ENCODE data around the gene MIOX. TPM values are rescaled to one million over a fixed set of nuclear protein-coding genes. Genes with fewer than 3 reads are reported as not detected.

Gene MIOX
- total RNA-seq, 1 experiment from 2014 or later = not detected

DNA sequence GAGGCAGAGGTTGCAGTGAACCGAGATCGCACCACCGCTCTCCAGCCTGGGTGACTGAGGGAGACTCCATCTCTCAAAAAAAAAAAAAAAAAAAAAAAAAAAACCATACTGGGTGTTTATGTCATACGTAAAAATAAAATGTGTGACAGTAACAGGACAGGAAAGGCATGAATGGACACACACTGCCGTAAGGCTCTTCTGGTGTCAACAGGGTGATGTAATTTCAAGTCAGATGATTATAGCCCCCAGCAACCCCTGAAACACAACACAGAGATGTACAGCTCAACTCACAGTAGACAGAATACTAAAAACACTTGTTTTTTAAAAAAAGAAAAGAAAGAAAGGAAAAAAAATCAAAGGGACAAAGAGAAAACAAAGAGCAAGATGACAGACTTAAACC, 34.0 kb upstream of the MIOX start:
- no peaks in the 10 kb centered on the region; the same call in 1 of the 2 replicates for H3K36me3 ChIP-seq (ENCODE audit: control insufficient read depth, insufficient read depth, low read length)
- intact Hi-C loops (cut with micrococcal nuclease; ENCODE audit: unreplicated experiment) = no loop called here
- Mint-ChIP-seq H3K4me3 (ENCODE audit: unreplicated experiment) (no peak overlapping the region), H3K27me3 (ENCODE audit: insufficient read depth, unreplicated experiment) (no peaks in the 10 kb centered on the region), H3K27ac (ENCODE audit: unreplicated experiment) (no peak overlapping the region), H3K36me3 (ENCODE audit: insufficient read depth, unreplicated experiment) (peaks cover 77% of the 10 kb centered on the region), H3K4me1 (ENCODE audit: low read depth, unreplicated experiment) (no peaks in the 10 kb centered on the region), H3K9me3 (ENCODE audit: unreplicated experiment) (no peaks in the 10 kb centered on the region)
- H3K27me3 ChIP-seq (replicated peaks; ENCODE audit: control insufficient read depth, insufficient read depth, low read length) = no peaks in the 10 kb centered on the region
- H3K4me3 ChIP-seq (ENCODE audit: low read depth, low read length) = no peak overlapping the region
- POLR2A ChIA-PET = interaction anchor here (0.6 kb wide), 1 partner anchor 246 kb away, joined by 3 read pairs; no protein-coding TSS in a partner anchor
- no peaks in the 10 kb centered on the region for H3K9me3 ChIP-seq
- no peak for DNase-seq
- no peaks in the 10 kb centered on the region for H3K4me1 ChIP-seq
- TF ChIP-seq, protein P1, sequence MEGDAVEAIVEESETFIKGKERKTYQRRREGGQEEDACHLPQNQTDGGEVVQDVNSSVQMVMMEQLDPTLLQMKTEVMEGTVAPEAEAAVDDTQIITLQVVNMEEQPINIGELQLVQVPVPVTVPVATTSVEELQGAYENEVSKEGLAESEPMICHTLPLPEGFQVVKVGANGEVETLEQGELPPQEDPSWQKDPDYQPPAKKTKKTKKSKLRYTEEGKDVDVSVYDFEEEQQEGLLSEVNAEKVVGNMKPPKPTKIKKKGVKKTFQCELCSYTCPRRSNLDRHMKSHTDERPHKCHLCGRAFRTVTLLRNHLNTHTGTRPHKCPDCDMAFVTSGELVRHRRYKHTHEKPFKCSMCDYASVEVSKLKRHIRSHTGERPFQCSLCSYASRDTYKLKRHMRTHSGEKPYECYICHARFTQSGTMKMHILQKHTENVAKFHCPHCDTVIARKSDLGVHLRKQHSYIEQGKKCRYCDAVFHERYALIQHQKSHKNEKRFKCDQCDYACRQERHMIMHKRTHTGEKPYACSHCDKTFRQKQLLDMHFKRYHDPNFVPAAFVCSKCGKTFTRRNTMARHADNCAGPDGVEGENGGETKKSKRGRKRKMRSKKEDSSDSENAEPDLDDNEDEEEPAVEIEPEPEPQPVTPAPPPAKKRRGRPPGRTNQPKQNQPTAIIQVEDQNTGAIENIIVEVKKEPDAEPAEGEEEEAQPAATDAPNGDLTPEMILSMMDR (IDR thresholded peaks at IDR 0.05; ENCODE audit: insufficient read depth in 1 of 2, low read depth in 1 of 2, low read length in 1 of 2, severe bottlenecking in 1 of 2, unreplicated experiment in 1 of 2) = no peak
- no TSS peak for BruUV-seq (replicated peaks)
- CTCF ChIA-PET = interaction anchor here (0.8 kb wide), 1 partner anchor 45 kb away, joined by 3 read pairs; no protein-coding TSS in a partner anchor

DNA sequence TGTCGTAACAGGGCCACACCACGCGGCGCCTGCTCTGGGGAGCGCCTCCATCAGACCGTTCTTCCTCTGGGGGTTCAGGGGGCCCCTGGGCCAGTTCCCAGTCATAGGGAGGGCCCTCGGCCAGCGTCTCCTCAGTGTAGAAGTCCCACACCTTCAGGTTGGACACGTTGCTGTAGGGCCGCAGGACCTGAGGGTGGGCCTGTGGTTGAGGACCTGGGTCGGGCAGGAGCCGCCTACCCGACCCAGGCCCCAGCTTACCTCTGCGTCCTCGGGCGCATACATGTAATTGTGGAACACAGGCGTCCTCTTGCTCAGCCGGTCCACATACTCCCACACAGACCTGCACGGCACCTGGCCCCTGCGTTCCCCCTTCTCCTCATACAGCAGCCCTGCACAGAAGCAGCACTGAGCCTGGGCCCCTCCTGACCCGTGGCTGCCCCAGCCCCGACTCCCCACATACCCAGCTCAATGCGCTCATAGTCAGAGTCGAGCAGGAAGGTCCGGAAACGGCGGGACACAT, 32.0 kb upstream of the MIOX start:
- Histone ChIP-seq H3K36me3 (ENCODE audit: control insufficient read depth, insufficient read depth, low read length) (no peaks in the 10 kb centered on the region; the same call in 1 of the 2 replicates), H3K27me3 (replicated peaks; ENCODE audit: control insufficient read depth, insufficient read depth, low read length) (no peaks in the 10 kb centered on the region), H3K9me3 (no peaks in the 10 kb centered on the region), H3K4me3 (ENCODE audit: low read depth, low read length) (no peak overlapping the region), H3K4me1 (no peaks in the 10 kb centered on the region)
- Mint-ChIP-seq H3K4me1 (ENCODE audit: low read depth, unreplicated experiment) (no peaks in the 10 kb centered on the region), H3K36me3 (ENCODE audit: insufficient read depth, unreplicated experiment) (peaks cover 74% of the 10 kb centered on the region), H3K4me3 (ENCODE audit: unreplicated experiment) (no peak overlapping the region), H3K27me3 (ENCODE audit: insufficient read depth, unreplicated experiment) (no peaks in the 10 kb centered on the region), H3K9me3 (ENCODE audit: unreplicated experiment) (no peaks in the 10 kb centered on the region), H3K27ac (ENCODE audit: unreplicated experiment) (no peak overlapping the region)
- ChIA-PET POLR2A (no interaction called here), CTCF (interaction anchor here (0.5 kb wide), 1 partner anchor 166 kb away, joined by 4 read pairs; no protein-coding TSS in a partner anchor)
- DNase-seq = no peak
- no TSS peak for BruUV-seq (replicated peaks)
- TF ChIP-seq, protein P1 (IDR thresholded peaks at IDR 0.05; ENCODE audit: insufficient read depth in 1 of 2, low read depth in 1 of 2, low read length in 1 of 2, severe bottlenecking in 1 of 2, unreplicated experiment in 1 of 2) = no peak
- intact Hi-C loops (cut with micrococcal nuclease; ENCODE audit: unreplicated experiment) = no loop called here

DNA sequence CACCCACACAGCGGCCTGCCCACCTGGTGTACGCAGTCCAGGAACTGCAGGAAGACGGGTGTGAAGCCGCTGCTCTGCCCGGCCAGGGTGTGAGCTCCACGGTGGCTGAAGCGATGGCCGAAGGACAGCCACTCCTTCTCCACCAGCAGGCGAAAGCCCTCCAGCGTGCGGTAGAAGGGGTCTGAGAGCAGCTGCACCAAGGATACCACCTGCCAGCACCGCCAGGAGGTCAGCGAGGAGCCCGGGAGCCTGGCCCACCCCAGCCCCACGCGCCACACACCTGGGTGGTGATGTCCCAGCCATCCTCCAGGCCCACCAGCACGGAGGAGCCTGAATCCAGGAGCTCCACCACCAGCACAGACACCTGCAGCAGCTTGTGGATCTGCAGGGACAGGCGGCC, 31.5 kb upstream of the MIOX start:
- Histone ChIP-seq H3K4me3 (ENCODE audit: low read depth, low read length) (no peak overlapping the region), H3K4me1 (no peaks in the 10 kb centered on the region), H3K9me3 (no peaks in the 10 kb centered on the region), H3K27me3 (replicated peaks; ENCODE audit: control insufficient read depth, insufficient read depth, low read length) (no peaks in the 10 kb centered on the region), H3K36me3 (ENCODE audit: control insufficient read depth, insufficient read depth, low read length) (no peaks in the 10 kb centered on the region; the same call in 1 of the 2 replicates)
- no peak overlapping the region for H3K4me3 Mint-ChIP-seq (ENCODE audit: unreplicated experiment)
- intact Hi-C loops (cut with micrococcal nuclease; ENCODE audit: unreplicated experiment) = no loop called here
- DNase-seq = no peak
- TF ChIP-seq, protein P1 (IDR thresholded peaks at IDR 0.05; ENCODE audit: insufficient read depth in 1 of 2, low read depth in 1 of 2, low read length in 1 of 2, severe bottlenecking in 1 of 2, unreplicated experiment in 1 of 2) = no peak
- no peak overlapping the region for H3K27ac Mint-ChIP-seq (ENCODE audit: unreplicated experiment)
- POLR2A ChIA-PET = no interaction called here
- H3K4me1 Mint-ChIP-seq (ENCODE audit: low read depth, unreplicated experiment) = no peaks in the 10 kb centered on the region
- H3K9me3 Mint-ChIP-seq (ENCODE audit: unreplicated experiment) = no peaks in the 10 kb centered on the region
- H3K27me3 Mint-ChIP-seq (ENCODE audit: insufficient read depth, unreplicated experiment) = no peaks in the 10 kb centered on the region
- no TSS peak for BruUV-seq (replicated peaks)
- CTCF ChIA-PET = no interaction called here
- H3K36me3 Mint-ChIP-seq (ENCODE audit: insufficient read depth, unreplicated experiment) = peaks cover 68% of the 10 kb centered on the region

Measured in Caco-2 (cell line).